ENCODE results near the gene USP17L15. TPM values are rescaled to one million over a fixed set of nuclear protein-coding genes. Genes with fewer than 3 reads are reported as not detected.
"Not testable (repeated sequence)": the region's sequence is repeated elsewhere in the genome, so short reads cannot be mapped to it uniquely, and the experiment has no call there.

The USP17L15 gene
- total RNA-seq (not detected in 2 replicates), polyA plus RNA-seq (not detected in 2 replicates), polyA minus RNA-seq (not detected in 2 replicates), Bru-seq, nascent RNA (not detected), BruChase-seq, experiment 1, labeled RNA remaining after a 6-hour chase (not detected), BruChase-seq, experiment 2, labeled RNA remaining after a 2-hour chase (not detected)
- not detected in 2 replicates for polyA plus RNA-seq (2011; cell fraction: cytosol; rRNA removed)
- polyA plus RNA-seq (2011; cell fraction: nucleus; rRNA removed): not detected in 2 replicates
- polyA plus RNA-seq (2012): not detected in 2 replicates
- polyA minus RNA-seq (2011; cell fraction: cytosol; rRNA and poly(A)+ RNA removed): not detected
- polyA minus RNA-seq (2011; cell fraction: nucleus; rRNA and poly(A)+ RNA removed): not detected in 2 replicates
- long read RNA-seq: 0 reads

- H3K9ac ChIP-seq (replicated peaks; ENCODE audit: extremely low read depth, insufficient read depth, low read length); H3K4me3 ChIP-seq (replicated peaks in 1 of 3; ENCODE audit: insufficient read depth in 1 of 3, low read depth in 1 of 3, low read length in 3 of 3); H4K20me1 ChIP-seq (replicated peaks; ENCODE audit: control insufficient read depth, extremely low read depth, insufficient read depth, low read length); H3K9me3 ChIP-seq (replicated peaks; ENCODE audit: control insufficient read depth, insufficient read depth, low read length); BruUV-seq (replicated peaks); H3K79me2 ChIP-seq (ENCODE audit: control insufficient read depth, insufficient read depth, low read length); H3K27ac ChIP-seq (ENCODE audit: insufficient read depth, low read depth, low read length); H2AFZ ChIP-seq (ENCODE audit: low read depth, low read length); H3K4me2 ChIP-seq (ENCODE audit: insufficient read depth, low read length); dilution Hi-C loops (cut with MboI; ENCODE audit: extremely low pct_ligation_motif_present, low sequenced_read_pairs); H3K9me1 ChIP-seq (replicated peaks; ENCODE audit: control insufficient read depth, extremely low read depth, insufficient read depth, low read length); CTCF ChIA-PET; H3K36me3 ChIP-seq (ENCODE audit: control insufficient read depth in 2 of 2, extremely low read depth in 1 of 2, insufficient read depth in 2 of 2, low read length in 2 of 2); DNase-seq (ENCODE audit: low read depth, low spot score); POLR2A ChIA-PET; H3K4me1 ChIP-seq (ENCODE audit: control insufficient read depth, extremely low read depth, insufficient read depth, low read length); intact Hi-C loops (cut with micrococcal nuclease); FAIRE-seq; H3K27me3 ChIP-seq (ENCODE audit: control insufficient read depth in 2 of 2, insufficient read depth in 2 of 2, low read length in 2 of 2): not testable (repeated sequence)
Observed at GRCh38 chr4:9234085-9234484, at the start of gene USP17L15. Gene USP17L15, plus strand, starts transcription at chr4:9234385. Its CDS starts 0 bp downstream, at chr4:9234385.

GRCh38 chr4:9210357-9210756 is 23.8 kb upstream of the USP17L15 start, which contains the start of gene USP17L10:
Gene USP17L10, plus strand, starts transcription at chr4:9210657. Its CDS starts 0 bp downstream, at chr4:9210657.
- FAIRE-seq; H3K36me3 ChIP-seq (ENCODE audit: control insufficient read depth in 2 of 2, extremely low read depth in 1 of 2, insufficient read depth in 2 of 2, low read length in 2 of 2); H3K27ac ChIP-seq (ENCODE audit: insufficient read depth, low read depth, low read length); H3K4me3 ChIP-seq (replicated peaks in 1 of 3; ENCODE audit: insufficient read depth in 1 of 3, low read depth in 1 of 3, low read length in 3 of 3); H2AFZ ChIP-seq (ENCODE audit: low read depth, low read length); H3K4me2 ChIP-seq (ENCODE audit: insufficient read depth, low read length); intact Hi-C loops (cut with micrococcal nuclease); H3K27me3 ChIP-seq (ENCODE audit: control insufficient read depth in 2 of 2, insufficient read depth in 2 of 2, low read length in 2 of 2); dilution Hi-C loops (cut with MboI; ENCODE audit: extremely low pct_ligation_motif_present, low sequenced_read_pairs); H3K9me1 ChIP-seq (replicated peaks; ENCODE audit: control insufficient read depth, extremely low read depth, insufficient read depth, low read length); POLR2A ChIA-PET; H4K20me1 ChIP-seq (replicated peaks; ENCODE audit: control insufficient read depth, extremely low read depth, insufficient read depth, low read length); H3K79me2 ChIP-seq (ENCODE audit: control insufficient read depth, insufficient read depth, low read length); BruUV-seq (replicated peaks); H3K4me1 ChIP-seq (ENCODE audit: control insufficient read depth, extremely low read depth, insufficient read depth, low read length); CTCF ChIA-PET; H3K9ac ChIP-seq (replicated peaks; ENCODE audit: extremely low read depth, insufficient read depth, low read length); DNase-seq (ENCODE audit: low read depth, low spot score); H3K9me3 ChIP-seq (replicated peaks; ENCODE audit: control insufficient read depth, insufficient read depth, low read length): not testable (repeated sequence)

DNA sequence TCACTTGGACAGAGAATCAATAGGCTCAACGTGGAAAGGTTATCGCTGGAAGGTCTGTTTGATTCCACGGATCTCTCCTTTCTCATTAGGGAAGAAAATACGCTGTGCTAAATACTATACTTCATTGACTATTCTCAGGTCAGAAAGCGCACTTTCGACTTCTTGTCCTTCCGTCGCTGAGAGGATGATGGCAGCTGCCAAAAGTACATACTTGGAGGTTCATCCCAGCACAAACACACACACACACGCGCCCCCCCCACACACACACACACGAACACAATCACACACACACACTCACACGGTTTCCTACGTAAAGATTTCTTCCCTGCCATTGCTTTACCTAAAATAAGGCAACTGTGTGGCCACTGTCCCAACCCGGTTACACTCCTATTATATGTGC is 19.5 kb upstream of the USP17L15 start:
- intact Hi-C loops (cut with micrococcal nuclease); H3K27ac ChIP-seq (ENCODE audit: insufficient read depth, low read depth, low read length); POLR2A ChIA-PET; H4K20me1 ChIP-seq (replicated peaks; ENCODE audit: control insufficient read depth, extremely low read depth, insufficient read depth, low read length); H3K9me3 ChIP-seq (replicated peaks; ENCODE audit: control insufficient read depth, insufficient read depth, low read length); H3K4me2 ChIP-seq (ENCODE audit: insufficient read depth, low read length); BruUV-seq (replicated peaks); H3K4me1 ChIP-seq (ENCODE audit: control insufficient read depth, extremely low read depth, insufficient read depth, low read length); H2AFZ ChIP-seq (ENCODE audit: low read depth, low read length); H3K9ac ChIP-seq (replicated peaks; ENCODE audit: extremely low read depth, insufficient read depth, low read length); H3K27me3 ChIP-seq (ENCODE audit: control insufficient read depth in 2 of 2, insufficient read depth in 2 of 2, low read length in 2 of 2); H3K9me1 ChIP-seq (replicated peaks; ENCODE audit: control insufficient read depth, extremely low read depth, insufficient read depth, low read length); H3K36me3 ChIP-seq (ENCODE audit: control insufficient read depth in 2 of 2, extremely low read depth in 1 of 2, insufficient read depth in 2 of 2, low read length in 2 of 2); CTCF ChIA-PET; H3K79me2 ChIP-seq (ENCODE audit: control insufficient read depth, insufficient read depth, low read length); dilution Hi-C loops (cut with MboI; ENCODE audit: extremely low pct_ligation_motif_present, low sequenced_read_pairs); FAIRE-seq; H3K4me3 ChIP-seq (replicated peaks in 1 of 3; ENCODE audit: insufficient read depth in 1 of 3, low read depth in 1 of 3, low read length in 3 of 3); DNase-seq (ENCODE audit: low read depth, low spot score): not testable (repeated sequence)

GRCh38 chr4:9215105-9215504 is 19.1 kb upstream of the USP17L15 start, which contains the start of gene USP17L11:
Gene USP17L11, plus strand, starts transcription at chr4:9215405. Its CDS starts 0 bp downstream, at chr4:9215405.
- H3K9ac ChIP-seq (replicated peaks; ENCODE audit: extremely low read depth, insufficient read depth, low read length); H3K9me1 ChIP-seq (replicated peaks; ENCODE audit: control insufficient read depth, extremely low read depth, insufficient read depth, low read length); BruUV-seq (replicated peaks); H4K20me1 ChIP-seq (replicated peaks; ENCODE audit: control insufficient read depth, extremely low read depth, insufficient read depth, low read length); dilution Hi-C loops (cut with MboI; ENCODE audit: extremely low pct_ligation_motif_present, low sequenced_read_pairs); H3K27me3 ChIP-seq (ENCODE audit: control insufficient read depth in 2 of 2, insufficient read depth in 2 of 2, low read length in 2 of 2); CTCF ChIA-PET; POLR2A ChIA-PET; H3K4me2 ChIP-seq (ENCODE audit: insufficient read depth, low read length); FAIRE-seq; DNase-seq (ENCODE audit: low read depth, low spot score); H3K79me2 ChIP-seq (ENCODE audit: control insufficient read depth, insufficient read depth, low read length); H3K36me3 ChIP-seq (ENCODE audit: control insufficient read depth in 2 of 2, extremely low read depth in 1 of 2, insufficient read depth in 2 of 2, low read length in 2 of 2); H2AFZ ChIP-seq (ENCODE audit: low read depth, low read length); H3K27ac ChIP-seq (ENCODE audit: insufficient read depth, low read depth, low read length); intact Hi-C loops (cut with micrococcal nuclease); H3K9me3 ChIP-seq (replicated peaks; ENCODE audit: control insufficient read depth, insufficient read depth, low read length); H3K4me1 ChIP-seq (ENCODE audit: control insufficient read depth, extremely low read depth, insufficient read depth, low read length); H3K4me3 ChIP-seq (replicated peaks in 1 of 3; ENCODE audit: insufficient read depth in 1 of 3, low read depth in 1 of 3, low read length in 3 of 3): not testable (repeated sequence)

All from endothelial cell of umbilical vein (primary cell).